ENCODE results near the gene PIGV.
"Not testable (repeated sequence)": the region's sequence is repeated elsewhere in the genome, so short reads cannot be mapped to it uniquely, and the experiment has no call there.

The PIGV gene

GRCh38 chr1:26833432-26834405 is 46.0 kb downstream of the PIGV start:
- DNase-seq (ENCODE audit: low spot score): no peak

GRCh38 chr1:26837665-26838064 is 49.9 kb downstream of the PIGV start:
- not testable (repeated sequence) for DNase-seq (ENCODE audit: low spot score)

GRCh38 chr1:26838474-26839338 is 51.0 kb downstream of the PIGV start:
- DNase-seq (ENCODE audit: low spot score): no peak

- no peak for DNase-seq (ENCODE audit: low spot score)
Observed at GRCh38 chr1:26839339-26839722, 51.6 kb downstream of the PIGV start.

- DNase-seq (ENCODE audit: low spot score): no peak
Observed at GRCh38 chr1:26839779-26840178, 52.0 kb downstream of the PIGV start.

GRCh38 chr1:26844424-26845196 is 56.9 kb downstream of the PIGV start:
- DNase-seq (ENCODE audit: low spot score): no peak

GRCh38 chr1:26847826-26848225 is 60.1 kb downstream of the PIGV start:
- DNase-seq (ENCODE audit: low spot score): not testable (repeated sequence)
